Measurements from ENCODE around the gene GALNT3. TPM values are rescaled to one million over a fixed set of nuclear protein-coding genes. Genes with fewer than 3 reads are reported as not detected.
A peak's percentile ranks its signal among the peaks of the same experiment; 100 is the strongest.

Gene GALNT3
- total RNA-seq, 1 donor from 2014 or later: 20.3 TPM

- no peak for DNase-seq
These were observed 68.6 kb downstream of the GALNT3 start for GRCh38 chr2:165725421-165725820.

GRCh38 chr2:165720511-165720910, 73.5 kb downstream of the GALNT3 start:
- DNase-seq: no peak

GRCh38 chr2:165718610-165719210, 75.3 kb downstream of the GALNT3 start:
- no peak for DNase-seq

GRCh38 chr2:165716091-165716490, 78.0 kb downstream of the GALNT3 start:
- DNase-seq: no peak

GRCh38 chr2:165706960-165707487, 87.0 kb downstream of the GALNT3 start:
- no peak for DNase-seq

GRCh38 chr2:165701147-165701546, 92.9 kb downstream of the GALNT3 start:
- no peak for DNase-seq

GRCh38 chr2:165700531-165700930, 93.5 kb downstream of the GALNT3 start:
- no peak for DNase-seq

- DNase-seq: no peak
These were observed 94.1 kb downstream of the GALNT3 start for GRCh38 chr2:165699946-165700345.

GRCh38 chr2:165698444-165698884, 95.6 kb downstream of the GALNT3 start:
- peak; percentile 31 for DNase-seq

GRCh38 chr2:165697748-165698443, 96.2 kb downstream of the GALNT3 start:
- no peak for DNase-seq

Other genes with a start within 250 kb of the GALNT3 start
- 55.2 TPM for gene TTC21B, start 159.5 kb upstream of the GALNT3 start, total RNA-seq